SK-N-MC (cell line): ENCODE results near the gene PAX7.
A peak's percentile ranks its signal among the peaks of the same experiment; 100 is the strongest.

Experiments
- DNase-seq: peaks from one replicate; pipeline ENCODE4 v3.0.0-alpha.2; 2011; ENCODE audit warnings: low read depth, low spot score
- H3K27ac ChIP-seq: fragments of 200-600 bp; sonication (generic); 2 replicates; pipeline ENCODE4 v1.5.1; 2016; ENCODE audit warnings: mixed run types
- H3K36me3 ChIP-seq: fragments of 200-600 bp; sonication (generic); 2 replicates; pipeline ENCODE4 v1.6.1; 2017; ENCODE audit warnings: antibody characterized with exemption, low read length, mixed read lengths; ENCODE audit not compliant: insufficient read depth
- H3K4me3 ChIP-seq: fragments of 200-600 bp; sonication (generic); 2 replicates; pipeline ENCODE4 v1.5.1; 2016
- H3K9ac ChIP-seq: fragments of 200-600 bp; sonication (generic); 2 replicates; pipeline ENCODE4 v1.8.0; 2017; ENCODE audit warnings: mixed run types, mixed read lengths; ENCODE audit not compliant: insufficient read length
- H3K9me3 ChIP-seq: fragments of 200-600 bp; sonication (generic); 2 replicates; pipeline ENCODE4 v1.6.1; 2017; ENCODE audit warnings: low read depth, mild to moderate bottlenecking, antibody characterized with exemption, low read length, moderate library complexity, mixed read lengths
- EZH2 ChIP-seq: fragments of 200-600 bp; sonication (generic); IDR thresholded peaks from one replicate; pipeline ENCODE4 v1.6.1; 2017; ENCODE audit warnings: antibody characterized with exemption
- FOXP2 ChIP-seq: optimal IDR thresholded peaks from 2 replicates; pipeline ENCODE3; 2011; ENCODE audit warnings: mild to moderate bottlenecking, moderate library complexity; ENCODE audit not compliant: insufficient read depth; ENCODE audit errors: extremely low read length, control extremely low read depth
- POLR2AphosphoS5 ChIP-seq: IDR thresholded peaks from 2 replicates; pipeline ENCODE4 v1.6.1; 2012; ENCODE audit warnings: mild to moderate bottlenecking, low read depth, low read length, borderline replicate concordance

Gene PAX7

GRCh38 chr1:18632783-18633421 is 2.3 kb downstream of the PAX7 start:
- peak overlapping the region; percentile 96 for H3K4me3 ChIP-seq
- no peak overlapping the region for H3K27ac ChIP-seq
- H3K36me3 ChIP-seq = peaks cover 41% of the 10 kb centered on the region
- peak overlapping the region; percentile 85 for H3K9ac ChIP-seq
- TF ChIP-seq FOXP2 (no peak), POLR2AphosphoS5 (peak; percentile 15; the same call in 1 of the 2 replicates)
- no peak for DNase-seq
- no peaks in the 10 kb centered on the region for H3K9me3 ChIP-seq

DNA sequence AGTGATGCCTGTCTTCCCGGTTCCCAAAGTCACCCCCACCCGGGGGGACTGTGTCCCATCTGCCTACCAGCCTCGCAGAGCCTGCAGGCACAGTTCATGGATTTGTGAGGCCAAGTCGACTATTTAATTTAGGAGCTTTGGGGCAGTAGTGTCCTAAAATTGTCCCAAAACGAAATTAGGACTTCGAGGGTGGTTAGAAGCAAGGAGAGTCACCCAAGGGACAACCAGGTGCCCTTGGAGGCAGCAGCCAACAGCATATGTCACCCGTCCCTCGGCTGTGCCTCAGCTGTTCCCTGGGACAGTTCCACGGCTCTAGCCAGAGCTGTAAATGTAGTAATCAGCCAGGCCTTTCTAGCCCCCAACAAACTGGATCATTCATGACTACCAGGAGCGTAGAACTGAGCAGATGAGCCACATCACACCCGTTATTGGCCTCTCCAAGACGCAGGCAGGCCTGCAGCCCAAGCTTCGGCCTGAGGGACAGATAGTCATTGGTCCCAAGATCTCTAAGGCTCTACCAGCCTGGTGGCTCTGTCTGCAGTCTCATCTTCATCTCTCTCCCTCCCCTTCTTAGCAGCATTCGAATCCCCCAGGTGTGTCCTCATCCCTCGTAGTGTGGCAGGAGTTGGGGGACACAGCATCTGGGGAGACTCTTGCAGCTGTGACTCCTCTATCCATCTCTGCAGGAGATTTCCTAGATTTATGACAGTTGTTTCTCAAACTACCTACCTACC is 2.9 kb downstream of the PAX7 start:
- H3K27ac ChIP-seq = no peak overlapping the region
- H3K9me3 ChIP-seq = no peaks in the 10 kb centered on the region
- H3K36me3 ChIP-seq = peaks cover 48% of the 10 kb centered on the region
- peak overlapping the region; percentile 96 for H3K4me3 ChIP-seq
- no peak for TF ChIP-seq EZH2
- TF ChIP-seq FOXP2 = no peak
- DNase-seq = no peak
- H3K9ac ChIP-seq = peak overlapping the region; percentile 85

- no peaks in the 10 kb centered on the region for H3K9me3 ChIP-seq
- no peak for TF ChIP-seq FOXP2
- TF ChIP-seq POLR2AphosphoS5 = no peak
- TF ChIP-seq EZH2 = no peak
- H3K27ac ChIP-seq = no peak overlapping the region
- H3K9ac ChIP-seq = no peak overlapping the region
- H3K4me3 ChIP-seq = peak overlapping the region; percentile 96
- peaks cover 52% of the 10 kb centered on the region for H3K36me3 ChIP-seq
- no peak for DNase-seq
Observed at GRCh38 chr1:18634276-18634675, 3.6 kb downstream of the PAX7 start.

- H3K27ac ChIP-seq = no peak overlapping the region
- H3K9me3 ChIP-seq = no peaks in the 10 kb centered on the region
- peaks cover 52% of the 10 kb centered on the region for H3K36me3 ChIP-seq
- no peak overlapping the region for H3K9ac ChIP-seq
- no peak overlapping the region for H3K4me3 ChIP-seq
- no peak for TF ChIP-seq FOXP2
- TF ChIP-seq EZH2 = no peak
- no peak for TF ChIP-seq POLR2AphosphoS5
- no peak for DNase-seq
Observed at GRCh38 chr1:18635070-18635577, 4.5 kb downstream of the PAX7 start.

DNA sequence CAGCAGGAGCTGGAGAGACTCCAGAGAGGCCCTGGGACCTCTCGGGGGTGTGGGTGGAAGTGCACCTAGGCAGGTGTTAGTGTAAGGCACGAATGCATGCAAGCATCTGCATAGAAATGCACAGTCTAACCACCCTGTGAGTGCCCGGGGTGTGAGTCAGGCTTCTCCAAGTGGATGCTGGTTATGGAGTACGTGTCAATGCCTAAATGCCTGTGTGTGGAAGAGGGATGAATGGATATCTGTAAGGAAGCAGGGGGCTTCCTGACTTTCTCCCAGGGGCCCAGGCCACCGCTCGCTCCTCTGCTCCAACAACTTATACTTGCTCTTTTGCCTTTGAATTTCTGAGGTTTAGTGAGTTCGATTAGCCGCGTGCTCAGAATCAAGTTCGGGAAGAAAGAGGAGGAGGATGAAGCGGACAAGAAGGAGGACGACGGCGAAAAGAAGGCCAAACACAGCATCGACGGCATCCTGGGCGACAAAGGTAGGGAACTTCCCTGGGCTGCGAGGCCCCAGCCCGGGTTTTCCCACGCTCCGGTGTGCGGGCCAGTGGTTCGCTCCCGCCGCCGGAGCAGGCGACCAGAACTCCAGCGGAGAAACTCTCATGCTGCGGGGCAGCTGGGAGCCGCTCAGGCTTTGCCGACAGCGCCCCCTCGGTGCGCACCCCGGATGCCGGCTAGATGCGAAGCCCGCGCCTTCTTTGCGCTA is 5.4 kb downstream of the PAX7 start:
- DNase-seq = no peak
- Histone ChIP-seq H3K27ac (no peak overlapping the region), H3K4me3 (no peak overlapping the region)

DNA sequence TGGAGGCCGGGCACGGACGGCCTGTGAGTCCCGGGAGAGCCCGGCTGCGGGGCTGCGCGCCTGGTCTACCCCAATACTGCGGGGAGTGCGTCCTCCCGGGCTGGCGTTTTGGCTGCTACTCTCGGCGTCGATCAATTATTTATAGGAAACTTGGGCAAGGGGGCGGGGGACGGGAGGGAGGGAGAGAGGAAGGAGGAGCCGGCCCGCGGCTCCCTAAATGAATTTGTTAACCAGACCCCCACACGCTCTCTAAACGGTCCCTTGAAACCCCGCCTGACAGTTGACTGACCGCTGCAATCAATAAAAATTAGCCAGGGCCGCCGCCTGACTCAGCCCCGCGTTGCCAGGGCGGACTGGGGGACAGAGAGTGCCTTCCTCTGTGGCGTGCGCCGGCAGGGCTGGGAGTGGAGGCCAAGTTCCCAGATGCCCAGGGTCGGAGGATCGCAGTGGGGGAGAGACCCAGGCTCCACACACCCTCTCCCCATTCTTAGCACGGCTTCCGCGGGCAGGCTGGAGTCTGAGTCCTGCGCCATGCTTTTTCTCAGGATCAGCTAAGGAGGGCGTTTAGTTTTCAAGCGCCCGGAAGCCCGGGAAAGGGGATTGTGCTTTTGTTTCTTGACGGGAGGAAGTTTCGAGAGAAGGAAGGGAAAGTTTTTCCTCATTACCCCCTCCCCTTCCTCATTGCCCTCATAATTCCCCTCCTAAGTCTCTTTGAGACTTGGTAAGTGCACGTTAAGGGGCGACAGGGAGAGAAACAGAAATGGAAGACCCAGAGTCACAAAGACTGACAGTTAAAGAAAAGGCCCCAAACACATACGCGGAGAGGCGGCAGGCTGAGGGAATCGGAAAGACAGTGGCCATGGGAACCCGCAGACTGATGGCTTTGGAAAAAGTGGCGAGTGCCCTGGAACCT is 6.2 kb downstream of the PAX7 start:
- no peak for DNase-seq
- TF ChIP-seq POLR2AphosphoS5 = peak; percentile 19
- TF ChIP-seq FOXP2 = no peak
- Histone ChIP-seq H3K36me3 (peaks cover 52% of the 10 kb centered on the region), H3K9me3 (no peaks in the 10 kb centered on the region), H3K9ac (no peak overlapping the region), H3K27ac (no peak overlapping the region), H3K4me3 (no peak overlapping the region)

More for the DNA sequence above, 5.4 kb downstream of the PAX7 start:
- TF ChIP-seq FOXP2 (no peak), EZH2 (no peak), POLR2AphosphoS5 (no peak)
- H3K9me3 ChIP-seq = no peaks in the 10 kb centered on the region
- H3K9ac ChIP-seq = no peak overlapping the region
- peaks cover 52% of the 10 kb centered on the region for H3K36me3 ChIP-seq

DNA sequence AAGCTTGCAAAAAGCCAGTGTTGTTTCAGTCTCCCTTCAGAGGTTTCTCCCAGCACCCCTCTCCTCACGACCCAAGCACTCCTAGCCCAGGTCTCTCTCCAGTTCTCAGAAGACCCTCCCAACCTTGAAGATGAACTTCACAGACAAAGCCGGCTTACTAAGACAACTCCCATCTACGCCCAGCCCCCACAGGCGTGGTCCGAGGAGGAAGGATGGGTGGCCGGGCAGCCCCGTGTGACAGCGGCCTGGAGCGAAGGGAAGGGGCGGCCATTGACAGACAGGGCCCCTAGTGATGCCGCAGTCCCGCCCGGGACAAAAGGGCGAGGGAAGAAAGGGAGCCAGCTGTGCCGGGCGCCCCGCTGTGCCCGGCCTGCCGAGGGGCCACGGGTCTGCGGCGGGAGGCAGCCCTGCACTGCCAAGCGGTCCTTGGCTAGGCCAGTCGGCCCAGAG is 6.9 kb downstream of the PAX7 start:
- TF ChIP-seq FOXP2 = no peak
- no peak for TF ChIP-seq POLR2AphosphoS5
- TF ChIP-seq EZH2 = no peak
- H3K9me3 ChIP-seq = no peaks in the 10 kb centered on the region
- no peak overlapping the region for H3K27ac ChIP-seq
- no peak for DNase-seq
- no peak overlapping the region for H3K4me3 ChIP-seq
- H3K9ac ChIP-seq = no peak overlapping the region
- H3K36me3 ChIP-seq = peaks cover 52% of the 10 kb centered on the region
